ENCODE data around the gene MALT1. TPM values are rescaled to one million over a fixed set of nuclear protein-coding genes. Genes with fewer than 3 reads are reported as not detected.

MALT1 gene
- total and polyA plus RNA-seq, 4 experiments from 2014 or later = 60.3 to 96.7 (median 77.4) TPM

GRCh38 chr18:58788971-58789875 is 118.0 kb downstream of the MALT1 start:
- H3K4me3 ChIP-seq (ENCODE audit: low read length in 2 of 2) = no peak overlapping the region
- Mint-ChIP-seq H3K9me3 (no peaks in the 10 kb centered on the region), H3K27ac (no peak overlapping the region), H3K27me3 (peaks cover 3 to 10% of the 10 kb centered on the region in 2 donors), H3K4me3 (no peak overlapping the region), H3K4me1 (no peaks in the 10 kb centered on the region), H3K36me3 (no peaks in the 10 kb centered on the region)
- DNase-seq = no peak
- H3K27me3 ChIP-seq (ENCODE audit: insufficient read depth, low read length) = no peaks in the 10 kb centered on the region
- intact Hi-C loops (cut with micrococcal nuclease) = no loop called here
- H3K36me3 ChIP-seq (ENCODE audit: insufficient read depth, low read length) = no peaks in the 10 kb centered on the region
- CTCF ChIA-PET (ENCODE audit: partially characterized antibody) = interaction anchor here (0.6 to 1.1 kb wide), 2 partner anchors 21 to 268 kb away, joined by 3 to 5 read pairs; no protein-coding TSS in a partner anchor
- no peaks in the 10 kb centered on the region for H3K9me3 ChIP-seq (ENCODE audit: control insufficient read depth in 1 of 2, low read length in 2 of 2)
- H3K4me1 ChIP-seq (ENCODE audit: insufficient read depth, low read length) = no peaks in the 10 kb centered on the region
- no peak overlapping the region for H3K27ac ChIP-seq (ENCODE audit: low read depth, low read length)
- POLR2A ChIA-PET (ENCODE audit: partially characterized antibody) = no interaction called here

GRCh38 chr18:58789876-58790240 is 118.6 kb downstream of the MALT1 start:
- ChIA-PET CTCF (ENCODE audit: partially characterized antibody) (no interaction called here), POLR2A (ENCODE audit: partially characterized antibody) (no interaction called here)
- Mint-ChIP-seq H3K27me3 (peaks cover 3 to 10% of the 10 kb centered on the region in 2 donors), H3K4me1 (no peaks in the 10 kb centered on the region), H3K27ac (no peak overlapping the region), H3K9me3 (no peaks in the 10 kb centered on the region), H3K36me3 (no peaks in the 10 kb centered on the region), H3K4me3 (no peak overlapping the region)
- Histone ChIP-seq H3K36me3 (ENCODE audit: insufficient read depth, low read length) (no peaks in the 10 kb centered on the region), H3K4me1 (ENCODE audit: insufficient read depth, low read length) (no peaks in the 10 kb centered on the region), H3K9me3 (ENCODE audit: control insufficient read depth in 1 of 2, low read length in 2 of 2) (no peaks in the 10 kb centered on the region), H3K27ac (ENCODE audit: low read depth, low read length) (no peak overlapping the region), H3K4me3 (ENCODE audit: low read length in 2 of 2) (no peak overlapping the region), H3K27me3 (ENCODE audit: insufficient read depth, low read length) (no peaks in the 10 kb centered on the region)
- intact Hi-C loops (cut with micrococcal nuclease) = no loop called here
- DNase-seq = no peak

- Mint-ChIP-seq H3K4me3 (no peak overlapping the region), H3K36me3 (no peaks in the 10 kb centered on the region), H3K27ac (no peak overlapping the region), H3K4me1 (no peaks in the 10 kb centered on the region), H3K9me3 (no peaks in the 10 kb centered on the region), H3K27me3 (peaks cover 3 to 9% of the 10 kb centered on the region in 2 donors)
- POLR2A ChIA-PET (ENCODE audit: partially characterized antibody) = no interaction called here
- Histone ChIP-seq H3K4me1 (ENCODE audit: insufficient read depth, low read length) (no peaks in the 10 kb centered on the region), H3K36me3 (ENCODE audit: insufficient read depth, low read length) (no peaks in the 10 kb centered on the region), H3K4me3 (ENCODE audit: low read length in 2 of 2) (no peak overlapping the region), H3K9me3 (ENCODE audit: control insufficient read depth in 1 of 2, low read length in 2 of 2) (no peaks in the 10 kb centered on the region), H3K27me3 (ENCODE audit: insufficient read depth, low read length) (no peaks in the 10 kb centered on the region), H3K27ac (ENCODE audit: low read depth, low read length) (no peak overlapping the region)
- CTCF ChIA-PET (ENCODE audit: partially characterized antibody) = interaction anchor here (1.0 to 1.6 kb wide), 2 partner anchors 11 to 292 kb away, joined by 3 to 4 read pairs; no protein-coding TSS in a partner anchor
- DNase-seq = no peak
- intact Hi-C loops (cut with micrococcal nuclease) = no loop called here
Observed at GRCh38 chr18:58792086-58792485, 120.8 kb downstream of the MALT1 start.

GRCh38 chr18:58793361-58793760 is 122.1 kb downstream of the MALT1 start:
- H3K36me3 ChIP-seq (ENCODE audit: insufficient read depth, low read length) = no peaks in the 10 kb centered on the region
- H3K9me3 ChIP-seq (ENCODE audit: control insufficient read depth in 1 of 2, low read length in 2 of 2) = no peaks in the 10 kb centered on the region
- intact Hi-C loops (cut with micrococcal nuclease) = no loop called here
- ChIA-PET POLR2A (ENCODE audit: partially characterized antibody) (no interaction called here), CTCF (ENCODE audit: partially characterized antibody) (interaction anchor here (0.7 kb wide), 1 partner anchor 13 kb away, joined by 3 read pairs; no protein-coding TSS in a partner anchor)
- Mint-ChIP-seq H3K4me1 (no peaks in the 10 kb centered on the region), H3K4me3 (no peak overlapping the region), H3K36me3 (no peaks in the 10 kb centered on the region), H3K27me3 (peaks cover 1 to 6% of the 10 kb centered on the region in 2 donors), H3K9me3 (no peaks in the 10 kb centered on the region), H3K27ac (peak overlapping the region in 1 of 7 donors; percentile 13)
- no peak overlapping the region for H3K4me3 ChIP-seq (ENCODE audit: low read length in 2 of 2)
- no peak overlapping the region for H3K27ac ChIP-seq (ENCODE audit: low read depth, low read length)
- no peaks in the 10 kb centered on the region for H3K4me1 ChIP-seq (ENCODE audit: insufficient read depth, low read length)
- no peak for DNase-seq
- no peaks in the 10 kb centered on the region for H3K27me3 ChIP-seq (ENCODE audit: insufficient read depth, low read length)

GRCh38 chr18:58796220-58796619 is 125.0 kb downstream of the MALT1 start:
- Histone ChIP-seq H3K4me1 (ENCODE audit: insufficient read depth, low read length) (no peaks in the 10 kb centered on the region), H3K4me3 (ENCODE audit: low read length in 2 of 2) (no peak overlapping the region), H3K27me3 (ENCODE audit: insufficient read depth, low read length) (no peaks in the 10 kb centered on the region), H3K36me3 (ENCODE audit: insufficient read depth, low read length) (no peaks in the 10 kb centered on the region), H3K27ac (ENCODE audit: low read depth, low read length) (no peak overlapping the region), H3K9me3 (ENCODE audit: control insufficient read depth in 1 of 2, low read length in 2 of 2) (no peaks in the 10 kb centered on the region)
- DNase-seq = no peak
- H3K27me3 Mint-ChIP-seq = peaks cover 1 to 4% of the 10 kb centered on the region in 2 donors
- no peak overlapping the region for H3K4me3 Mint-ChIP-seq
- POLR2A ChIA-PET (ENCODE audit: partially characterized antibody) = no interaction called here
- intact Hi-C loops (cut with micrococcal nuclease) = no loop called here
- H3K27ac Mint-ChIP-seq = no peak overlapping the region
- peaks cover 0 to 2% (median 0%) of the 10 kb centered on the region in 4 donors for H3K4me1 Mint-ChIP-seq
- CTCF ChIA-PET (ENCODE audit: partially characterized antibody) = no interaction called here
- no peaks in the 10 kb centered on the region for H3K36me3 Mint-ChIP-seq
- H3K9me3 Mint-ChIP-seq = no peaks in the 10 kb centered on the region

- no peak for DNase-seq
- Histone ChIP-seq H3K27me3 (ENCODE audit: insufficient read depth, low read length) (no peaks in the 10 kb centered on the region), H3K4me3 (ENCODE audit: low read length in 2 of 2) (no peak overlapping the region), H3K27ac (ENCODE audit: low read depth, low read length) (no peak overlapping the region), H3K4me1 (ENCODE audit: insufficient read depth, low read length) (no peaks in the 10 kb centered on the region), H3K9me3 (ENCODE audit: control insufficient read depth in 1 of 2, low read length in 2 of 2) (no peaks in the 10 kb centered on the region), H3K36me3 (ENCODE audit: insufficient read depth, low read length) (no peaks in the 10 kb centered on the region)
- H3K27me3 Mint-ChIP-seq = peaks cover 5 to 7% of the 10 kb centered on the region in 2 donors
- ChIA-PET POLR2A (ENCODE audit: partially characterized antibody) (no interaction called here), CTCF (ENCODE audit: partially characterized antibody) (no interaction called here)
- no peak overlapping the region for H3K27ac Mint-ChIP-seq
- intact Hi-C loops (cut with micrococcal nuclease) = no loop called here
- H3K36me3 Mint-ChIP-seq = no peaks in the 10 kb centered on the region
- peaks cover 0 to 4% (median 0%) of the 10 kb centered on the region in 8 donors for H3K9me3 Mint-ChIP-seq
- peaks cover 0 to 2% (median 0%) of the 10 kb centered on the region in 4 donors for H3K4me1 Mint-ChIP-seq
- H3K4me3 Mint-ChIP-seq = no peak overlapping the region
Observed at GRCh38 chr18:58800582-58800981, 129.3 kb downstream of the MALT1 start.

DNA sequence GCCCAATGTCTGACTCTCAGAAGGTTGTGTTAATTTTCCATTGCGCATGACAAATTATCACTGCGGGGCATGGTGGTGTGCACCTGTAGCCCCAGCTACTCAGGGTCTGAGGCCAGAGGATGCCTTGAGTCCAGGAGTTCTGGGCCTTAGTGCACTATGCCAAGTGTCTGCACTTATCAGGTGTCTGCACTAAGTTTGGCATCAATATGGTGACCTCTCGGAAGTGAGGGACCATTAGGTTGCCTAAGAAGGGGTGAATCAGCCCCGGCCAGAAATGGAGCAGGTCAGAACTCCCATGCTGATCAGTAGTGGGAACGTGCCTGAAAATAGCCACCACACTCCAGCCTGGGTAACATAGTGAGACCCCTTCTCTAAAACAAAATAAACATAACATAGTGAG is 131.7 kb downstream of the MALT1 start:
- Histone ChIP-seq H3K27me3 (ENCODE audit: insufficient read depth, low read length) (no peaks in the 10 kb centered on the region), H3K4me3 (ENCODE audit: low read length in 2 of 2) (no peak overlapping the region), H3K36me3 (ENCODE audit: insufficient read depth, low read length) (no peaks in the 10 kb centered on the region), H3K9me3 (ENCODE audit: control insufficient read depth in 1 of 2, low read length in 2 of 2) (no peaks in the 10 kb centered on the region), H3K4me1 (ENCODE audit: insufficient read depth, low read length) (no peaks in the 10 kb centered on the region), H3K27ac (ENCODE audit: low read depth, low read length) (no peak overlapping the region)
- intact Hi-C loops (cut with micrococcal nuclease) = no loop called here
- peaks cover 0 to 2% (median 0%) of the 10 kb centered on the region in 4 donors for H3K4me1 Mint-ChIP-seq
- POLR2A ChIA-PET (ENCODE audit: partially characterized antibody) = no interaction called here
- H3K9me3 Mint-ChIP-seq = peaks cover 0 to 4% (median 0%) of the 10 kb centered on the region in 8 donors
- CTCF ChIA-PET (ENCODE audit: partially characterized antibody) = interaction anchor here (1.0 kb wide), 1 partner anchor 268 kb away, joined by 4 read pairs; no protein-coding TSS in a partner anchor
- H3K4me3 Mint-ChIP-seq = no peak overlapping the region
- H3K27ac Mint-ChIP-seq = no peak overlapping the region
- H3K36me3 Mint-ChIP-seq = no peaks in the 10 kb centered on the region
- DNase-seq = no peak
- H3K27me3 Mint-ChIP-seq = peaks cover 7 to 11% of the 10 kb centered on the region in 2 donors

Data from CD4-positive, alpha-beta memory T cell (primary cell).